HTR-8/SVneo (cell line): ENCODE data around the gene CCDC47.
"Not testable (repeated sequence)": the region's sequence is repeated elsewhere in the genome, so short reads cannot be mapped to it uniquely, and the experiment has no call there.

Experiments used
- DNase-seq: peaks from one replicate; pipeline ENCODE4 v3.0.0; 2011; ENCODE audit warnings: low spot score, mixed read lengths; ENCODE audit not compliant: insufficient read length
- FAIRE-seq: peaks from 2 replicates; lab custom pipeline; 2011; peaks lifted over from hg19 to GRCh38; lab: Jason Lieb, UNC

CCDC47 gene

DNA sequence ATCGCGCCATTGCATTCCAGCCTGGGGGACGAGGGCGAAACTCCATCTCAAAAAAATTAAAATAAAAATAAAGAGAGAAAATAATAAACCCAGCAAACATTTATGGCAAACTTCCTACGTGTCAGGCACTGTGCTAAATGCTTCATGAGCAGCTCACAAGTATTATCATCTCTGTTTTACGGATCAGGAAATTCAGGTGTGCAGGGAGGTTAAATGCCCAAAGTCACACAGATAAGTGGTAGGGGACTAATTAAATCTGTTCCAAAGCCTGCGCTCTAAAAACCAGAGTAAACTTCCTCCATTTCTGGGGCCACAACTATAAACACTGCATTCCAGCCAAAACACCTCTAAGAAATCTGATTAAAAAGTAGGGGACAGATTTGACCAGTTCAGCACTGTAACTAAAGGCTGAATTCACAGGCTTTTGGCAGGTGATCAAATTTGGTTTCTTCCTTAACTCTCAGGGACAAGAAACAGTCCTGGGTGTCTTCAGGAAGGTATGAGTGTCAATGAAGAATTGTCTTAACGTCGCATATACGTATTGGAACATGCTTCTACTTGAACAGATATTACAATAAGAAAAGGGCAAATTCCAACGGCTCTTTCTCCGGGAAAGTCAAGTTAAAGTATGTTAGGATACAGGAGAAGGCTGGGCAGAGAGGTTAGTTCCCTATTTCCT, 32.8 kb downstream of the CCDC47 start:
- no peak for FAIRE-seq
- DNase-seq: peak; percentile 13

DNA sequence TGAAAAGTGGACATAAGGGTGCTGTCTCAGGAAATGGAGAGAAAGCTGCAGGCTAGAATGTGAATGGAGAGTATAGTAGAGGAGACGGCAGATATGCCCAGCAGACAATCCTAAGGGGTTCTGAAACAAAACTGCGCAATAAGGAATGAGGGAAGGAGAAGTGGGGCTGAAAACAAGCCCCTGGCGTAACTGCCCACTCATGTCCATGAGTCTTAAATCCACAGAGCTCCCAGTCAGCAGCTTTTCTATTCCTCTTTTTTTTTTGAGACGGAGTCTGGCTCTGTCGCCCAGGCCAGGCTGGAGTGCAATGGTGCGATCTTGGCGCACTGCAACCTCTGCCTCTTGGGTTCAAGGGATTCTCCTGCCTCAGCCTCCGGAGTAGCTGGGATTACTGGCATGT, 37.7 kb downstream of the CCDC47 start:
- DNase-seq: no peak
- no peak for FAIRE-seq

DNA sequence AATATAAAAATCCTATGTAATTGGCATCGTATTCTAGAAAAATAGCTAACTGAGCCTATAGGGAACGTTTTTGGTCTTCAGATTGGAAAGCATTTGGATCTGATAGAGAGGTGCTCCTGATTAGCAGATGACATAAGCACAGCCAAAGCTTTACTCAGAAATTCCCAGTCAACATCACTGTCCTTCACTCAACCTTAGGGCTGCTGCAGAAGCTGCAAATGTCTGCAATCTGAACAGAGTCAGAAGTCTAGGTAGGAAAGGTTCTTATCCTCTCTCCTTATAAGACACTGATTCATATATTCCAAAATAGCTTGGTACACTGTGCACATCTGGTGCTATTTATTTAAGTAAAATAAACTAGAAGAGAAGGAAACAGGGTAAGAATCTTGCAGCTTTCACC, 51.0 kb downstream of the CCDC47 start:
- FAIRE-seq: no peak
- DNase-seq: no peak

DNA sequence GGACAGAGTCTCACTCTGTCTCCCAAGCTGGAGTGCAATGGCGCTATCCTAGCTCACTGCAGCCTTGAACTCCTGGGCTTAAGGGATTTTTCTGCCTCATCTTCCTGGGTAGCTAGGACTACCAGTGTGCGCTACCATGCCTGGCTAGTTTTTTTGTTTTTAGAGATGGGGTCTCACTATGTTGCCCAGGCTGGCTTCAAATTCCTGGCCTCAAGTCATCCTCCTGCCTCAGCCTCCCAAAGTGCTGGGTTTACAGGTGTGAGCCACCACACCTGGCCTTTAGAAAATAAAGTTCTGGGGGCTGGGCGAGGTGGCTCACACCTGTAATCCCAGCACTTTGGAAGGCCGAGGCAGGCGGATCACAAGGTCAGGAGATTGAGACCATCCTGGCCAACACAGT, 53.2 kb downstream of the CCDC47 start:
- not testable (repeated sequence) for DNase-seq, FAIRE-seq

DNA sequence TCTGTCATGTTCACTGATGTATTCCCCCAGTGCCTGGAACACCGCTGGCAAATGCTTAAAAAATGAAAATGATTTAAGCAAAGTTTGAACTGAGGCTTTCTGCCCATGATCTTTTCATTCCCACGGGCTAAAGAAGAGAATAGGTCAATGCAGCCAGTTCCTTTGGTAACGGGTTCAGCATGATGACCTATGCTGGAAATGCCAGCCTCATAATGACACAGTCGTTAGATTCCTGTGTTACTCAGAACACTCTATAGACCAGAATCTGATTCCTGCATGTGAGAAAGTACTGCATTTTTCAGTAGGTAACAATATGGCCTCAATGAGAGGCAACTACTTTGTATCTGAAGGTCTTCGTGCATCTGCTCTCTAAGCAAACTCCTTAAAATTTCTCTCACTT, 54.4 kb downstream of the CCDC47 start:
- no peak for FAIRE-seq
- no peak for DNase-seq

- no peak for DNase-seq
- FAIRE-seq: no peak
Measured at GRCh38 chr17:63716426-63716825, 57.0 kb downstream of the CCDC47 start.

GRCh38 chr17:63714550-63715277, 58.7 kb downstream of the CCDC47 start:
- FAIRE-seq (peak; percentile 4), DNase-seq (no peak)

DNA sequence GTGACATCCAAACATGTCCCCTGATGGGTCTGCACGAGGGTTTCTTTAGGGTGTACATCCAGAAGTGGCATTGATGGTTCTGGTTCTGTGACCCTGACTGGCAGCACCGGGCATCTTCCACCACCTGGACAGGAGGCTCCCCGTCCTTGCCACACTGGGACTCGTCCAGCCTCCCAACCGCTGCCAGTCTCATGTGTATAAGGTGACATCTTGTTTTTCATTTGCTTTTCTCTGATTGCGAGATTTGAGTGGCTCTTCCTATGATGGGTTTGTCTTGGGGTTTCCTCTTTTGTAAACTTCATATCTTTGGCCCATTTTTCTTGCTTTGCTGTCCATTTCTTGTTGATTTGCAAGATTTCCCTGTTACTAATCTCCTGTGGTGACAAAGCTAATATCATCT, 64.3 kb downstream of the CCDC47 start:
- no peak for DNase-seq
- no peak for FAIRE-seq

DNA sequence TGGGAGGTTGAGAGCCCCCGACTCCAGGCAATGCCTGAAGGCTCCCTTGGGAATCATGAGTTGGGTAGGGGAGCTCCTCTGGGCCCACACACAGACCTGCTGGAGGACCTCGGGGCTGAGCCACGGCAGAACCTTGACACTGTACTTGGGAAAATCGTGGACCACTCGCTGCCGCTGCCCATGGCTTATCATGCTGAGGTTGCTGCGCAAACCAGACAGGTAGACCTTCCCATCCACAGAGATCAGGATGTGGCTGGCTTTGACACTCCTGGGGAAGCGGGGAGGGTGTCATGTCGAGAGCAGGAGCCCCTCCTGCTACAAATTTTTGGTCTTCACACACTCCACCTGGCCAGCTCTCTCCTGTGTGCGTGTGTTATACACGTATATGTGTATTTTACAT, 66.2 kb downstream of the CCDC47 start:
- no peak for FAIRE-seq
- DNase-seq: no peak

GRCh38 chr17:63706336-63707082, 66.9 kb downstream of the CCDC47 start:
- DNase-seq: no peak
- peak; percentile 63 for FAIRE-seq

- no peak for FAIRE-seq
- DNase-seq: no peak
Measured at GRCh38 chr17:63705657-63706056, 67.7 kb downstream of the CCDC47 start.

DNA sequence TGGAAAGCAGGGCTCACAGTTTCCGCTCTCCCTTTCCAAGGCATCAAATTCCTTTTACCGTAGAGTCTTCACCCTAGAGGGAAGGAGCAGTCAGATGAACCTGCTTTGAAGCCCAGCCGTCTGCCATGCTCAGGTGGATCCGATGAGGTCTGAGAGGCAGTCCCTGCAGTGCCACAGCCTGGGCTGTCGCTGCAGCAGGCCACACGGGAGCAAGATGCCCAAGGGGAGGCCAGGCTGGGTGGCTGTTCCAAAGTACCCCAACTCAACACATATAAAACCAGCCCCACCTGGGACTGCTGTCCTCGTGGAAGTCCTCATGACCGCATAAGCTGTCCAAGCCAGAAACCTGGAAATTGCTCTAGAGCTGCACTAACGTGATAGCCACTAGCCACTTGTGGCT, 68.6 kb downstream of the CCDC47 start:
- FAIRE-seq: peak; percentile 16

DNA sequence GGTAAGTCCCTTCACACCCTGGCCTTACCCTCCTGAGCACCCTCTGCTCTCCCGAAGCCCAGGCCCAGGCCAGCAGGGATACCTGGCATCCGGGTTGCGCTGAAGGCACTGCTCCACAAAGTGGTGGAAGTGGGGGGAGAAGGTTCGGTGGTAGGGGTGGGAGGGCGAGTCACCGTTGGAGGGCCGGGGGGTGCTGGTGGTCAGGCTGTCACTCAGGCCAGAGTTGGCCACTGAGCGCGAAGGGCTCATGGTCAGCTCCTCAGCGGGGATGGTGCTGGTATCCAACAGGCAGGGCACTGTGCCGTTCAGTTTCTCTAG, 69.2 kb downstream of the CCDC47 start:
- DNase-seq (no peak), FAIRE-seq (no peak)

More for the DNA sequence above, 68.6 kb downstream of the CCDC47 start:
- DNase-seq: no peak

- no peak for FAIRE-seq
- no peak for DNase-seq
Measured at GRCh38 chr17:63703556-63704258, 69.7 kb downstream of the CCDC47 start.

DNA sequence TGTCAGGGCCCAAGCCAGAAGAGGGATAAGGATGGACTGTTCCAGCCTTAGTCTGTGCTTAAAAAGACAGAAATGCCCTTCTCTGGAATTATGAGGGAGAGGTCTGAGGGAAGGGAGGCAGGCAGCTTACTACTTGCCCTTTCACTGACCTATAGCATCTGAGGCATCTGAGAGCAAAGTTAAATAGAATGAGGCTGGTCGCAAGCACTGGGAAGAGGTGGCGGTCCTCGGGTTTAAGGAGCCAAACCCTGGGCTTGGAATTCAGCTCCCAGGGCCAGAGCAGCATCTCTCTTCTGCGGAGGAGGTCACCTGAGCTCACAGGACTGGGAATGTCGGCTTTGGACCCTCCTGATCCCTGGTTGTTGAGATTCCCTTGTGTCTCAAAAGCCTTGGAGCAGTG, 70.4 kb downstream of the CCDC47 start:
- DNase-seq: no peak
- FAIRE-seq: no peak

- FAIRE-seq (peak; percentile 13), DNase-seq (no peak)
Measured at GRCh38 chr17:63702721-63703015, 70.7 kb downstream of the CCDC47 start.

DNA sequence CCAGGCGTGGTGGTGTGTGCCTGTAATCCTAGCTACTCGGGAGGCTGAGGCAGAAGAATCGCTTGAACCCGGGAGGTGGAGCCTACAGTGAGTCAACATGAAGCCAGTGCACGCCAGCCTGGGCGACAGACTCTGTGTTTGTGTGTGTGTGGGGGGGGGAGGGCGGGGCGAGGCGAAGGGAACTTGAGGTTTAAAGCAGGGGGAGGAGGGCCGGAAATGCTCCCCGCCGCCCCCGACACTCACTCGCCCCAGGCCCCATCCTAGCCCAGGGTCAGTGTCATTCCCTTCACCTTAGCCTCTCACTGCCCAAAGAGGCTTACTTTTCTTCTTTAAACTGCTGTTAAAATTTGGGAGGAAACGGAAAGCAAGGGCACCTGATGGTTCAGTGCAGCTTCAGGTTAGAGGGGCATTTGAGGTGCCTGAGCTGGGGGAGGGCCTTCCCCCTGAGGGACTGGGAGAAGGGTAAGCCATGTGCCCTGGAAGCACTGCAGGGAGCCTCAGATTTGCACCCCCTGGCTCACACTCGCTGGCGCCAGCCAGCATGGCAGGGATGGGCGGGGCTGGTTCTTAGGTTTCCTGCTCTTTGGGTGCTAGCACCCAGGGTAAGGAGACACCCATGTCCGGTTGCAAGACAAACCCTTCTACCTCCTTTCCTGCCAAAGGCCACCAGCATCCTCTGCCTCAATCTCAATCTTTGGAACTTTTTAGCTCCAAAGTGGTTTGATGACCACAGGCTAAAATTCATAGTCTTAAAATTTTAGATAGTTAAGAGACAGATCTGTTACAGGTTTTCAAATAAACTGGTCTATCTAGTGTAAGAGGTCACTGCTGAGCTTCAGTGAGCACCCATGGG, 71.3 kb downstream of the CCDC47 start:
- DNase-seq (no peak), FAIRE-seq (peak; percentile 9)

- FAIRE-seq: peak; percentile 40
Measured at GRCh38 chr17:63701456-63701820, 72.0 kb downstream of the CCDC47 start.

DNA sequence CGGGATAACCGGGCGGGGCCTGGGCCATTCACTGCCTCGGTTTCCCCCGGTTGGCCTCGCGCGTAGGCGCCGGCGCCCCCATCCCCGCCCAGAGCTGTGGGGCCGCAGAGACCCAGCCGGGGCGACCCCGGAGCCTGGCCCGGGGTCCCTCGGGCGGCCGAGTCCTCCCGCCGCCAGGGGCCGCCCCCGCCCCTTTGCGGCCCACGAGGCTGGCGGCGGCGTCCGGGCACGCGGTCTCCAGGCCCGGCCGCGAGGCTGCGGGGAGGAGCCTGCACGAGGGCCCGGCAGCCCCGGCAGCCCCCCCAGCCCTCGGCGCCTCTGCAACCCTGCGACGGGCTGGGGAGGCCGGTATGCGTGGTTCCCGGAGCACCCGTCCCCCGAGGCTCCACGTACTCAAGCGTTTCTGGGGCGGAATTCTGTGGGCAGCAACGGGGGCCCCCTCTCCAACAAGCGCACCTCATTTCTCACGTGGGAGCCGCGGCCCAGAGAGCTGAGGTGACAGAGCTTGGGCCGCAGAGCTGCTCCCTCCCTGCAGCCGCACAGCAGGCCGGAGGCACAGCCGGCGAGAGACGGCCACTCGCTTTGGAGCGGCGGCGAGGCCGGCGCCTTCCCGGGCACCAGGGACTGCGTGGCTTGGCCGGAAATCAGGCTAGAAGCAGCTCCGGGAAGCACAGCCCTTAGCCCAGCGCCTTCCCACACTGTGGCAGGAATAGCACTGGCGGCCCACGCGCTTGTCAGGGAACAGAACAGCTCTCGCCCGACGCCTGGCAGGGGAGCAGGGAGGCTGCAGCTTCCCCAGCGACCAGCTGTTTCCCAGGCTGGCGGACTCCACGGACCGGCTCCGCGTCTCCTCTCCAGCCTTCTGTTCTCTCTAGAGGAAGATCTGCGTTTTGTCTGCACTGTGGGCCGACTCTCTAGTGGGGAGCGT, 72.6 kb downstream of the CCDC47 start:
- no peak for DNase-seq
- no peak for FAIRE-seq

More at GRCh38 chr17:63701456-63701820, 72.0 kb downstream of the CCDC47 start:
- no peak for DNase-seq
